ENCODE data around the gene PPP1R9B.

DNA sequence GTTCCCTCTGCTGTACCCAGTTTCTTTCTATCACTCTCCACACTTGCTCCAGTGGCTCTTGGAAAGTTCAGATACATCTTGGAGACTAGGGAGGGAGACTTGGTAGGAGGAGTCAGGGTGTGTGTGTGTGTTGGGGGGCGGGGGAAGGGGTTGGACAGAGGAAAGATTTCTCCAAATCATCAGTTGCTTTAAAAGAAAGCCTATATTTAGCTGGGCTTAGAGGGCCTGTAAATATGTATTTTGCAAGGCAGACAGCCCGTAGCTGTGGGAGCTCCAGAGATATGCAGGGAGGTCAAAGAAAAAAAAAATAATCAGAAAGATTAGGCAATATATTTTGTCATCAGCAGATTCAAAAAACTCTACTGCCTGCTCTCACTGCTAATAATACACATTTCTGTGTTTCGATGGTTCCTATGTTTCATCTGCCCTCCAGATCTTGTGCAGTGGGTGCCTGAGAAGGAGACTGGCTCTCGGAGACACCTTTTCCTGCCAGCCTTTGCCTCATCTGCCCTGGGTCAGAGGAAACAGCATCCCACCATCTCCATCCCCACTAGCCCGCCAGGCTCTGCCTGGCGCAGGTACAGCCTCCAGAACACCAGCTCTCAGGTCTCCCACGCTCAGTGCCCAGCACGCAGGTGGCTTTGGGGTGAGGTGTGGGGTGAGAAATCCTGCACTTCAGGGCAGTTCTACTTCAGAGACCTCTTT is 4.8 kb upstream of the PPP1R9B start:
- TF ChIP-seq, protein P1, sequence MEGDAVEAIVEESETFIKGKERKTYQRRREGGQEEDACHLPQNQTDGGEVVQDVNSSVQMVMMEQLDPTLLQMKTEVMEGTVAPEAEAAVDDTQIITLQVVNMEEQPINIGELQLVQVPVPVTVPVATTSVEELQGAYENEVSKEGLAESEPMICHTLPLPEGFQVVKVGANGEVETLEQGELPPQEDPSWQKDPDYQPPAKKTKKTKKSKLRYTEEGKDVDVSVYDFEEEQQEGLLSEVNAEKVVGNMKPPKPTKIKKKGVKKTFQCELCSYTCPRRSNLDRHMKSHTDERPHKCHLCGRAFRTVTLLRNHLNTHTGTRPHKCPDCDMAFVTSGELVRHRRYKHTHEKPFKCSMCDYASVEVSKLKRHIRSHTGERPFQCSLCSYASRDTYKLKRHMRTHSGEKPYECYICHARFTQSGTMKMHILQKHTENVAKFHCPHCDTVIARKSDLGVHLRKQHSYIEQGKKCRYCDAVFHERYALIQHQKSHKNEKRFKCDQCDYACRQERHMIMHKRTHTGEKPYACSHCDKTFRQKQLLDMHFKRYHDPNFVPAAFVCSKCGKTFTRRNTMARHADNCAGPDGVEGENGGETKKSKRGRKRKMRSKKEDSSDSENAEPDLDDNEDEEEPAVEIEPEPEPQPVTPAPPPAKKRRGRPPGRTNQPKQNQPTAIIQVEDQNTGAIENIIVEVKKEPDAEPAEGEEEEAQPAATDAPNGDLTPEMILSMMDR (IDR thresholded peaks at IDR 0.05), result no peak
- TF ChIP-seq POLR2A (IDR thresholded peaks at IDR 0.05) (no peak), POLR2AphosphoS5 (IDR thresholded peaks at IDR 0.05) (no peak)

Data from breast epithelium (tissue), 3 donors.